ENCODE results near the gene PPP6R1.
A peak's percentile ranks its signal among the peaks of the same experiment; 100 is the strongest.

The PPP6R1 gene, protein sequence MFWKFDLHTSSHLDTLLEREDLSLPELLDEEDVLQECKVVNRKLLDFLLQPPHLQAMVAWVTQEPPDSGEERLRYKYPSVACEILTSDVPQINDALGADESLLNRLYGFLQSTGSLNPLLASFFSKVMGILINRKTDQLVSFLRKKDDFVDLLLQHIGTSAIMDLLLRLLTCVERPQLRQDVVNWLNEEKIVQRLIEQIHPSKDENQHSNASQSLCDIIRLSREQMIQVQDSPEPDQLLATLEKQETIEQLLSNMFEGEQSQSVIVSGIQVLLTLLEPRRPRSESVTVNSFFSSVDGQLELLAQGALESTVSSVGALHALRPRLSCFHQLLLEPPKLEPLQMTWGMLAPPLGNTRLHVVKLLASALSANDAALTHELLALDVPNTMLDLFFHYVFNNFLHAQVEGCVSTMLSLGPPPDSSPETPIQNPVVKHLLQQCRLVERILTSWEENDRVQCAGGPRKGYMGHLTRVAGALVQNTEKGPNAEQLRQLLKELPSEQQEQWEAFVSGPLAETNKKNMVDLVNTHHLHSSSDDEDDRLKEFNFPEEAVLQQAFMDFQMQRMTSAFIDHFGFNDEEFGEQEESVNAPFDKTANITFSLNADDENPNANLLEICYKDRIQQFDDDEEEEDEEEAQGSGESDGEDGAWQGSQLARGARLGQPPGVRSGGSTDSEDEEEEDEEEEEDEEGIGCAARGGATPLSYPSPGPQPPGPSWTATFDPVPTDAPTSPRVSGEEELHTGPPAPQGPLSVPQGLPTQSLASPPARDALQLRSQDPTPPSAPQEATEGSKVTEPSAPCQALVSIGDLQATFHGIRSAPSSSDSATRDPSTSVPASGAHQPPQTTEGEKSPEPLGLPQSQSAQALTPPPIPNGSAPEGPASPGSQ

DNA sequence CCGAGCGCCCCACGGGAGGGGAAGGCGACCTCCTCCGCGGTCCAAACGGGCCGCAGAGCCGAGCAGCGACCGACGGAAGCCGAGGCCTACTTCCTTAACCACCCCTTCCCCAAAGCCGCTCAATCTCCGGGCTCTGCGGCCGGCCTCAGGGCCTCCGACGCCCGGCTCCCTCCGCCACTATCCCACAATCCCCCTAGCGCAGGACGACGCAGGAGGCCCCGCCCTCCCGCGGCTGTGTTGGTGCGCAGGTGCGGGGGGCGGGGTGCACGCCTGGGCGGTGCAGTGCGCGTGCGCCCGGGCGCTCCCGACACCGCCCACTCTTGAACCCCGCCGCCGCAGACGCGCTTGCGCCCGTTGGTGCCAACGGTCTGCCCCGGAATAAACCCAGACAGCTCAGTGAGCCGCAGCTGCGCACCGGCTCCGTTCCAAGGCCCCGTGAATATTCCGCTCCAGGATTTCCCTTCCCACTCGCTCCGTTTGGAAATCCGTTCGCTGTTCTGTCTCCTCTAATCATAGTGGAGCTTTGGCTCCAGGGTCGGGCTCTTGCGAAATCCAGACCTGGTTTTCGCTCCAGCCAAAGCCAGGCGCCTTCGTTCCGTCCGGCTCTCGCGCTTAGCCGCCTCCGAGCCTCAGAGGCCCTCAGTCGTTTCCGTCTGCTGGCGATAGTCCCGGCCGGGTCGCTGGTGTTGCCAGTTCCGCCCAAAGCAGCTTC lies at the start of gene PPP6R1:
TSS of gene PPP6R1 (minus strand) at position 190 of the 712 bp plus-strand sequence. CDS start 11,914 bp downstream, outside the sequence.
- peak; percentile 97 for DNase-seq

DNA sequence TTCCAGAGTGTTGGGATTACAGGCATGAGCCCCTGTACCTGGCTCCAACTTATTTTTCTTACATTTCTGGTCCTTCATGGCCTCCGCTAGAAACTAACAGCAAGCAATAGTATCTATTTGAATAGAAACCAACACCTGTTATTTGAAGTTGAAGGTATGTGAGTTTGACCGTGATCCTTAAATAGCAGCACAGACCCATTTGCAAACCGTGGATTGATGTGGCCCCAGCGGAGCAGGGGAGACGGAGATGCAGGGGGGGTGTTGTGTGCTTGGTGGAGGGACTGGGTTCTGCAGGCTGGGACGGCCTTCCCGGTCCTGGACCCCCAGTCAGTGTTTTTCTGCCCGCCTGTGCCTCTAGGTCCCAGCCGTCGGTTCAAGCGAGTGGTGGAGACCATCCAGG lies 49.5 kb upstream of the PPP6R1 start:
- DNase-seq: no peak

DNA sequence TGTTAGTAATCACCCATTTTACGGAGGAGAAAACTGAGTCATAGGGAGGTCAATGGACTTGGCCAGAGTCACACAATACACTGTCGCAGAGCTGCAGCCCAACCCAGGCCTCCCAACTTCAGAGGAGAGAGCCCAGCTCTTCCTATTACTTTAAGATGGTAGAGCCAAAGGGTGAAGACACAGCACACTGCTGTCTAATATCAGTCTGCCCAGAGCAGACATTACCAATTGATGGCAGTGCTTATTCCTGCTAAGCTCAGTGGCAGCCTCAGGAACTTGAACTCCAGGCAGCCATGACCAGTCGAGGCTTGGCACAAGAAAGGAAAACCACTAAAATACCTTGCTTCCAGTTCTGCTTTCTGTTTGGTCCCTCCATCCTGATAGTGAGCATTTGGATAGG lies 47.9 kb upstream of the PPP6R1 start:
- DNase-seq: no peak

DNA sequence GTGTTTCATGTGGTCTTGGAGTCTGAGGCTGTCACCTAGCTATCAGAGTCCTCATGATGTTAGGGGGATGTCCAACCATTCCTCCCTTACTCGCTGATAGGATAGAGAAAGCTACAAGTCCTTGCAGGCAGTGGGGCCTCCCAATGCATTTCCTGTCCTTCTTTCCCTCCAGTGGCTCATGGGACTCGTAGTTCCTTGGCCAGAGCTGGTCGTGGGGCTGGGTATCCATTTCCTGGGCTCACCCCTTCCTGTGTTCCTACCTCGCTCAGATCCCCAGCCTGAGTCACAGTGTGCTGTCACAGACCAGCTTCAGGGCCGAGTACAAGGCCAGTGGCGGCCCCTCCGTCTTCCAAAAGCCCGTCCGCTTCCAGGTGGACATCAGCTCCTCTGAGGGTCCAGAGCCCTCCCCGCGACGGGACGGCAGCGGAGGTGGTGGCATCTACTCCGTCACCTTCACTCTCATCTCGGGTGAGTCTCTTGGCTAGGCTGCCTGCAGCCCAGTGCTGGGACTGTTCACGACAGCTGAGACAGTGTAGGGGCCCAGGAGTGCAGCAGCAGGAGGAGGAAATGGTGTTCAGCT lies 47.3 kb upstream of the PPP6R1 start:
- no peak for DNase-seq

DNA sequence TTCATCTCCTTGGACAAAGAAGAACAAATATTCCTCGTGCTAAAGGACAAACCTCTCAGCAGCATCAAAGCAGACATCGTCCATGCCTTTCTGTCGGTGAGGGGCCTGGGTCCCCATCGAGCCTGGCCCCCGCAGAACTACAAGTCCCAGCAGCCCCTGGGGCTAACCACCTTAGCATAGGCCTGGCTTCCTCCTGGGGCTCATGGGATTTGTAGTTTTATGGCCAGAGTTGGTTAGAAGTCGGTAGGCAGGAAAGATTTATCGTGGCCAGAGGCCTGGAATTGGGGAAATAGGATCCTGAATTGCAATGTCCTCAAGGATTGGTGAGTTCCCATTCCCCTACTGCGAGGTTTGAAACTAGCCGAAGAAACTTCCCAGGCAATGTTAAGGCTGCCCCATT lies 46.7 kb upstream of the PPP6R1 start:
- peak; percentile 72 for DNase-seq

DNA sequence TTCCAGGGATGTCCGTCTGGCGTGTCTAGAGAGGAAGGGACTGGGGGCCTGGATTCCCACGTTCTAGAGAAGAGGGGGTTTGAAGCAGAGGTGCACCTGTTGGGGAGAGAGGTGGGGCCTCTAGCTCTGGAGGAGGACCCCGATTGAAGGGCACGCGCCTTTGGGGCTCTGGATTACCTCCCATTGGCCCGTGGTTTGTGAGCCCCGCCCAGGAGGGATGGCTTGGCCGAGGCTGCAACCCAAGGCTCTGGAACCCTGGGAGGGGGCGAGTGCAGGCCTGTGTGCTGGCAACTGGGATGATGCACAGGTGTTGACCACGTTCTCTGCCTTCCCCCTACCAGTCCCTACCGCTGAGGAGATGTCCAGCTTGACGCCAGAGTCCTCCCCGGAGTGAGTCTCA lies 46.2 kb upstream of the PPP6R1 start:
- no peak for DNase-seq

DNA sequence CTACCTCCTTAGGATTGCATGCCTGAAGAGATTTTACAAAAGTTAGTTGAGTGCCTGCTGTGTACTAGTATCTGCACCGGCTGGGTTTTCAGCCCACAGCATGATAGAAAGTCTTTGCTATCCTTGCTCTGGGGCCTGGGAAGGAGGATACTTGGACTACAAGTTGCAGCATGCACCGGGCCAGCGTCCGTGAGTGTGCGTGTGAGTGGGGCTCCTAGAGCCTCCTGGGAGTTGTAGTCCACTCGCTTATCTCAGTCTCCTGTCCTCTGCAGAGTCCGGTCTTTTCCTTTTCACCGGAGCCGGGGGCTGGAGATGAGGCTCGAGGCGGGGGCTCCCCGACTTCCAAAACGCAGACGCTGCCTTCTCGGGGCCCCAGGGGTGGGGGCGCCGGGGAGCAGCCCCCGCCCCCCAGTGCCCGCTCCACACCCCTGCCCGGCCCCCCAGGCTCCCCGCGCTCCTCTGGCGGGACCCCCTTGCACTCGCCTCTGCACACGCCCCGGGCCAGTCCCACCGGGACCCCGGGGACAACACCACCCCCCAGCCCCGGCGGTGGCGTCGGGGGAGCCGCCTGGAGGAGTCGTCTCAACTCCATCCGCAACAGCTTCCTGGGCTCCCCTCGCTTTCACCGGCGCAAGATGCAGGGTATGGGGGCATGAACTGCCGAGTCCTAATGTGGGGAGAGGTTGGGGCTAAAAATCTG lies 45.6 kb upstream of the PPP6R1 start:
- peak; percentile 55 for DNase-seq

DNA sequence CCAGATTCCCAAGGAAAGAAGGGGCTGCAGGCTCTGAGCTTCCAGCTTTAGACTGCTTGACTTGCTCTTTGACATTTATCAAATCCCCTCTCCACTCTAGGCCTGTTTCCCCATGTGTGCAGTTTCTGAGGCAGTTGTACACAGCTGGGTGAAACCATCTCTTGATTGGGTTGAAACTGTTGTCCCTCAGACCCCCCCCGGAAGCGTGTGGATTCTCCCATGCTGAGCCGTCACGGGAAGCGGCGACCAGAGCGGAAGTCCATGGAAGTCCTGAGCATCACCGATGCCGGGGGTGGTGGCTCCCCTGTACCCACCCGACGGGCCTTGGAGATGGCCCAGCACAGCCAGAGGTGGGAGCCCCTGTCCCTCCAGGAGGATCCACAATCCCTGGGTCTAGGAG lies 44.7 kb upstream of the PPP6R1 start:
- DNase-seq: no peak

DNA sequence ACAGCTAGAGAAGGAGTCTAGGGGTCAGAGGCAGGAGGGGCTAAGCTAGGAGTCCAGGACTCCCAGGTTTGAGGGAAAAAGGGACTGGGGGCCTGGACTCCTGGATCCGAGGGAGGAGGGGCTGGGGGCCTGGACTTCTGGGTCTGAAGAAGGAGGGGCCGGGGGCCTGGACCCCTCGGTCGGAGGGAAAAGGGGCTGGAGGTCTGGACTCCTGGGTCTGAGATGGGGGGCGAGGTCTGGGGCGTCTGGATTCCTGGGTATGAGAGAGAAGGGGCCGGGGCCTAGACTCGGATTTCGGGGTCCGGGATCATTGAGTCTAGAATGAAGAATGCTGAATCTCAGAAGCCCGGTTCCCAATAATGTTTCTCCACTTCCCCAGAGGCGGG lies 43.5 kb upstream of the PPP6R1 start:
- no peak for DNase-seq

DNA sequence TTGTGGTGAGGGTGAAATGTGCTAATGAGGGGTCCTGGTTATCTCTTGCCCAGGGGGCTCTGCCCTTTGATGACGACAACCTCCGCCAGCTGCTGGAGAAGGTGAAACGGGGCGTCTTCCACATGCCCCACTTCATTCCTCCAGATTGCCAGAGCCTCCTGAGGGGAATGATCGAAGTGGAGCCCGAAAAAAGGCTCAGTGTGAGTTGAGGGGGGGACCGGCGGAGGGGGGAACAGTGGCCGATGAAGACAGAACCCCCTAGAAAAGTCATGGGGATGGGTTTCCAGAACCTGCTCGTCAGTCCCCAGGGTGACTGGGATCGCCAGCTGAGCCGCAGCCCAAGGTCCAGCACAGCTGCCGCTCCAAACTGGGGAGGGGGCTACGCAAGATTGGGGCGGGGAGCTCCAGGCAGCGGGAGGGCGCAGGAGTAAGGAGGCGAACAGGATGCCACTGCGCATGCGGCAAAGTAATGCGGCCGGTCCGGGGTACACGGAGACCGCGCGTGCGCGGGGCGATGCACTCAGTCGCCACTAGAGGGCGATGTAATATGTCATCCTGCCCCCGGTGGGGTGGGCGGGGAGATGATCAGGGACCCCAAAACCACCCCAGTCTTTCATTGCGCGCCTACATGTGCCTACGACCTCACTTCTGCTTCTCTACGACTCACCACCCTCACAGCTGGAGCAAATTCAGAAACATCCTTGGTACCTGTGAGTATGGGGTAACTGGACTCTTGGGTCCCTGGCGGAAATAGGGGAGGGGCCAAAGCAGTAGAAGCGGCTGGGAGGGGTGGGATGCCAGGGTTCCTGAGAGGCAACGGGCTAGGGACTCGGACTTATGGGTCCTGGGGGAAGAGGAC lies 42.9 kb upstream of the PPP6R1 start:
- peak; percentile 96 for DNase-seq

DNA sequence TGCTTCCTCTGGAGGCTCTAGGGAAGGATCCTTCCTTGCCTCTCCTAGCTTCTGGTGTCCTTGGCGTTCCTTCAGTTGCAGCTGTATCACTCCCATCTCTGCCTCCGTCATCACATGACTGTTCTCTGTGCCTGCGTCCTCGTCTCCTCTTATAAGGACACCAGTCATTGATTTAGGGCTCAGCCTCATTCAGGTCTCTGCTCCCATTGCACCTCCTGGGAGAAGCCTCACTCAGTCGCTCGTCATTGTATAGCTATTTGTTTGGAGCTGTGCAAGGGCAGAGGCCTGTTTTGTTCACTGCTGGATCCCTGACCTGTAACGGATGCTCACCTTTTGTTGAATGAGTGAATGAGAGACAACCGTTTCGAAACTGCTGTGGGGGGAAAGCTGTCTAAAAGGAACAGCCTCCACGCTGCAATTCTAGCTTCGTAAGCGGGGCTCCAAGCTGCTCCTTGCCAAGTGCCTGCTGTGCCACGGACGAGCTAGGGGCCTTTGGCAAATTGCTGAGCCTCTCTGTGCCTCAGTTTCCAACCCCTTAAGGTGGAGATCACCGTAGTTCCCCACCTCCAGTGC lies 42.2 kb upstream of the PPP6R1 start:
- no peak for DNase-seq

DNA sequence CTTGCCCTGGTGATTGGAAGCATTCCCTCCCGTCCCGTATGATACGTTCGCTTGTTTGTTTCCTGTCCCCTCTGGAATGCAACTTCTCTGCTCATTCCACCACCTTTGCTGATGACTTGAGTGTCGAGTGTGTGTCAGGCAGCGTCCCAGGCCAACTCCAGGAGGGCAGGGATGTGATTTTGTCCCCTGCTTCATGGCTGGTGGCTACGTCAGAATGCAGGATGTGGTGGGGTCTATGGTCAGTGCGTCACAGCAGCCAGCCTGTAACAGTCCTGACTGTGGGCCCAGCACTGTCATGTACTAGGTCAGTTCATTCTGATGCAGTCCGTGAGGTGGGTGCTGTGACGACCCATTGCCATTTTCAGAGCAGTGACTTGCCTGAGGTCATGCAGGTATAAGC lies 41.2 kb upstream of the PPP6R1 start:
- DNase-seq: no peak

DNA sequence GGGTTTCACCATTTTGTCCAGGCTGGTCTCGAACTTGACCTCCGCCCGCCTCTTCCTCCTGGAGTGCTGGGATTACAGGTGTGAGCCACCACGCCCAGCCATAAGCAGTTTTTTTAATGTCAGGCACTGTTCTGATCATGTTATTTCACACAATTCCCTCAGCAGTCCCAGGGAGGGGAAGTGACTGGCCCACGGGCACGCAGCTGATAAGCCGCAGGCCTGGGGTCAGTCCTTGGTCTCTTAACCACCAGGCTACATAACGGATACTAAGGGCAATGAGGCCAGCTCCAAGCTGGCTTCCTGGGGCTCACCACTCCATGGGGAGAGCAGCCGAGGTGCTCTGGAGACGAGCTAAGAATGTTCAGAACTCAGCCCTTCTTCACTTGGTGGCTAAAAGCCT lies 38.5 kb upstream of the PPP6R1 start:
- DNase-seq: no peak

DNA sequence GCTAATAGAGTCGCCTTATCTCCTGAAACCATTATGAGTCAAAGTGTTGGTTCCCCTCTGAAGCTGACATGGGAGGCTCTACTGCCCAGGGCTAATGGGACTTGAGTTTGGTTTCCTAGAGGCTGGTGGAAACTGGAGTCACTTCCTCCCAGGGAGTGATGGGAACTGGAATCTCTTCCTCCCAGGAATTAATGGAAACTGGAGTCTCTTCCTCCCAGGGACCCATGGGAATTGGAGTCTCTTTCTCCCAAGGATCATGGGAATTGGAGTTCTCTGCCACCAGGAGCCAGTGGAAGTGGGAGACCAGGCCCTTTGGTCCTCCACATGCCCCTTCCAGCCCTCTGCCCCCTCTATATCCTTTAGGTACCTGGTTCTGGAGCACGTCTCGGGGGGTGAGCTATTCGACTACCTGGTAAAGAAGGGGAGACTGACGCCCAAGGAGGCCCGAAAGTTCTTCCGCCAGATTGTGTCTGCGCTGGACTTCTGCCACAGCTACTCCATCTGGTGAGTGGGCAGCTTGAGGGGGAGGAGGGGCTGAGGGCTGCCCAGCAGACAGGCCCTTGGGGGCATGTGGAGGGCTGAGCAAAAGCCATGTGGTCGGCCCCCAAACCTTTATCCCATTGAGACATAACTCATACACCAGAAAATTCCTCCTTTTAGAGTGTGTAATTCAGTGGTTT lies 30.4 kb upstream of the PPP6R1 start:
- DNase-seq: no peak

DNA sequence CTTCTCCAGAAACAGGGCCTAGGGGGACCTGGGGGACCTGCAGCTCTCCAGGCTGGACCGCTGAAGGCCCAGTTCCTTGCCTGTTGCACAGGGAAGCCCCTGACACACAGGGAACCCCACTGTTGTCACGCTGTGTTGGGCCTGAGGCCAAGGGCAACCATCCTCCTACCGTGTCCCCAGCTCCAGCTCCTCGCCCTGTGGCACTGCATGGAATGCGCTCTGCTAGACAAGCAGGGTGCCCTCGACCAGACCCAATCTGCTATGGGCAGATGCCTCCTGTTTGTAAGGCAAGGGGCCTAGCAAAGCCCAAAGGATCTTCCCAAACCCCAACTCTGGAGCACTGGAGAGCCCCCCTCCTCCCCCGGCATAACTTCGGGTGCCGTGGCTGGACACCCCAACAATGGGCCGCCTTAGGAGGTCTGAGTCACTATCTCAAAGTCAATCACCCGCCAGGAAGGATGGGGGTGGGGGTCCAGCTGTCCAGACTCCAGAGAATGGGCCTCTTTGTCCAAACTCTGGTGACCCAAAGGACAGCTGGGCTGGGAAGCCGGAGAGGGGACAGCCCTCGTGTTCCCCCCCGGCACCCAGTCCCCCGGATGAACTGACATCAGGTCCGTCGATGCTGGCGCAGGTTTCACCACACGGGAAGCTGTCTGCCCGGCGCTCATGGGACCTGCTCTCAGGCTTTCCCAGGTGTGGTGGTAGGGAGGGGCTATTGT lies 28.7 kb upstream of the PPP6R1 start:
- no peak for DNase-seq

DNA sequence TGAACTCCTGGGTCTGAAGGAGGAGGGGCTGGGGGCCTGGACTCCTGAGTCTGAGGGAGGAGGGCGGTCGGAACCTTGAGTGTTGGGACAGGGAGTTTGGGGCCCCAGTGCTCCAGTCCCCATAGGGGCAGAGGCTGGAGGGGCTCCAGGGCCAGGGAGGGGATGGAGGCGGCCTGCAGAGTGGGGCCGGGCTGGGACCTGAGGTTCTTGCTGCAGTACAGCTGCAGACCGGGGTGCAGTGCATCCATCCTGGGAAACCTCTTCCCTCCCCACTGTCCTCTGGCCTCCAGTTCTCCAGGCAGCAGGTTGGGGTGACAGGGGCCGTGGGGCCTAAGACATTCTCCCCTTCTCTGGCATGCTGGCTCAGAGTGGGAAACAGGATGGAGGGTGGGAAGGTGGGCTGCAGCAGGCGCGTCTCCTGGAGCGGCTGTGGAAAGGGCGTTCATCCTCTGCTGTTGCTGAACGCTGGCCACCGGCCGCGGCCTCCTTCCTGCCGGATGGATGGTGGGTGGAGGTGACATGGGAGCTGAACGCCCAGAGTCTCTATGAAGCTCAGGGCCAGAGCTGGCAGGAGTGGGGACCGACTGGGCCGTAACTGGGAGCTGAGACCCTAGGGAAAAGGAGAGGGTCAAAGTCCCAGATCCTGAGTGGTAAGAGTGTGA lies 26.5 kb upstream of the PPP6R1 start:
- no peak for DNase-seq

DNA sequence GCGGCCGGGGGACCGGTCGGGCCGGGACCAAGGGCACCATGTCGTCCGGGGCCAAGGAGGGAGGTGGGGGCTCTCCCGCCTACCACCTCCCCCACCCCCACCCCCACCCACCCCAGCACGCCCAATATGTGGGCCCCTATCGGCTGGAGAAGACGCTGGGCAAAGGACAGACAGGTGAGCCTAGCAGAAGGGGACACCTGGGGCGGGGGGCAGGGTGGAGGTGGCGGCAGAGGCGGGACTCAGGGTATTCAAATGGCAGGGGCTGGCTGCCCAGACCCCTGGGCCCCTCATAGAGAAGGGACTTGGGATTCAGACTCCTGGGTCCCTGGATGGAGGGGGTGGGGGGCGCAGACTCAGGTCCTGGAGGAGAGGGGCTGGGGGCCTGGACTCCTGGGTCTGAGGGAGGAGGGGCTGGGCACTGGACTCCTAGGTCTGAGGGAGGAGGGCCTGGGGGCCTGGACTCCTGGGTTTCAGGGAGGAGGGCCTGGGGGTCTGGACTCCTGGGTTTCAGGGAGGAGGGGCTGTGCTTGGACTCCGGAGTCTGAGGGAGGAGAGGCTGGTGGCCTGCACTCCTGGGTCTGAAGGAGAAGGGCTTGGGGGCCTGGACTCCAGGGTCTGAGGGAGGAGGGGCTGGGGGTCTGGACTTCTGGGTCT lies 25.7 kb upstream of the PPP6R1 start:
- no peak for DNase-seq

DNA sequence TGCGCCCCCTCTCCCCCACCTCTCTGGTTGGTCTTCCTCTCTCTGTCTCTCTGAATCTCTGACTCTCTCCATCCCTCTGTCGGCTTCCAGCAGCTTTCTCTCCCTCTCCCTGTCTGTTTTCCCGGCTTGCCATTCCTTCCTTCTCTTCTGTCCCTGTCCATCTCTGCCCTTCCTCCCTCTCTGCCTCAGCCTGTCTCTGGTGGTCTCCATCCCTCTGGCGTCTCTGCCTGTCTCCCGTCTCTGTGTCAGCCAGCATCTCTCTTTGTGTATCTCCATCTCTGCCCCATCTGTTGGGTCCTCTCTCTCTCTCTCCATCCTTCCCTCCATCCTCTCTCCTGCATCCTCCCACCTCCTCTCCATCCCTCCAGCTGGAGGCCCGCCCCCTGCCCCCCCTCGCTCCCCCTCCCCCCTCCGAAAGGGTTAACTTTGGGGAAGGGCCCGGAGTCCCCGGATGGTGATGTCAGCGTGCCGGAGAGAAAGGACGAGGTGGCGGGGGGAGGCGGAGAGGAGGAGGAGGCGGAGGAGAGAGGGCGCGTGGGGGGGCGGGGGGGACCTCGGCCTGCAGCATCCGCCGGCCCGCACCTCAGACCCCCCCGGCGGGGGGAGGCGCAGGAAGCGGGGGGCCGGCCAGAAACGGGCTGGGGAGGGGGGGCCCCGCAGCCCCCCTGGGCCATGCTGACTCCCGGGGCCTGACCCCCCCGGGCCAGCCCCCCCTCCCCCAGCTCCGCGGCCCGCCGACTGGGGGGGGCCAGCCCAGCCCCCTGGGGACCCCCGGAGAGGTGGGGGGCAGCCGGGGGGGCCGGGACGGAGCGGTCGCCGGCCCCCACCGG lies 24.9 kb upstream of the PPP6R1 start, which contains the start of gene BRSK1:
TSS of gene BRSK1 (plus strand) at position 450 of the 830 bp plus-strand sequence. CDS start 446 bp downstream, outside the sequence.
- peak; percentile 31 for DNase-seq

Data from activated CD4-positive, alpha-beta T cell treated with anti-CD3 and anti-CD28 coated beads, Interleukin-2, Interleukin-6, amounts not matched to agents 100 ng/mL and 50 ng/mL, durations not matched to agents 16 hours and 8 hours (primary cell).